ENCODE data around the gene SREK1IP1. TPM values are rescaled to one million over a fixed set of nuclear protein-coding genes. Genes with fewer than 3 reads are reported as not detected.

The SREK1IP1 gene
- total RNA-seq: 22.3 and 23.5 TPM in 2 replicates

DNA sequence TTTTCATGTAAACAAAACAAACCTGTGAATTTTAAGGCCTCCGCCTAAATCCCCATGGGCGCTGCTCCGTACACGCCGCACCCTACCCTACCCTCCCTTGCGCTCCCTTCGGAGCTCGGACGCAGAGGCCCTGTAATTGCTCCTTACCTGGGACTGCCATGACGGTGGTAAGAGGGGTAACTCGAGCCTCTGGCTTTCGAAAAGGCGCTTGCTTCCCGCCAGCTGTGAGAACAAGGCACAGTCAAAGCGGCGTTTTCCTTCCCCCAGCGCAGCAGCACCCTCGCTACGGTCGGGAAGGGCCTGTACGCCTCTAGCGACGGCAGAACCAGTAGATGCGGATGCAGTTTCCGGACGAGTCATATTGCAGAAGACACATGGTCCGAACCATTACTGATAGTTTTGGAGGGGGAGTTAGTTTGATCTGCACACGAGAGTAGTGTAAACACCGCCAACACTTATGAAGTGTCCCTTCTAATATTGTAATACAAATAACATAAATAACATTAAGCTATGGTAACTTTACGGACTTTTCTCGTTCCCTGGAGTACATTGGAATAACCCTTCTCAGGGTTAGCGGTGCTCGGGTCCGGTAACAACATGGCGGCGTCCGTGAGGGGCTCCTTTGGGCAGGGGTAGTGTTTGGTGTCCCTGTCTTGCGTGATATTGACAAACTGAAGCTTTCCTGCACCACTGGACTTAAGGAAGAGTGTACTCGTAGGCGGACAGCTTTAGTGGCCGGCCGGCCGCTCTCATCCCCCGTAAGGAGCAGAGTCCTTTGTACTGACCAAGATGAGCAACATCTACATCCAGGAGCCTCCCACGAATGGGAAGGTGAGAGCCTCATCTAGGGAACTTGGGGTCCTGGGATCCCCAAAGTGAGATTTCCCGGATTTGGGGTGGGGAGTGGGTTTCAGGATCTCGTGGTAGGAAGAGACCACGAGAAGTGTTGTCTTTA is at the start of gene SREK1IP1, which contains the start of gene CWC27:
SREK1IP1 (minus strand) TSS at position 334 of the 955 bp plus-strand sequence; CDS start at position 160, 174 bp downstream.
CWC27 (plus strand) TSS at position 573 of the 955 bp plus-strand sequence; CDS start at position 790, 217 bp downstream.
- intact Hi-C loops (cut with micrococcal nuclease): loop anchor here (1.0 to 10.0 kb wide), 8 partner anchors 16 to 1376 kb away; partner anchors contain the start of genes ADAMTS6, CENPK, PPWD1 and SREK1

DNA sequence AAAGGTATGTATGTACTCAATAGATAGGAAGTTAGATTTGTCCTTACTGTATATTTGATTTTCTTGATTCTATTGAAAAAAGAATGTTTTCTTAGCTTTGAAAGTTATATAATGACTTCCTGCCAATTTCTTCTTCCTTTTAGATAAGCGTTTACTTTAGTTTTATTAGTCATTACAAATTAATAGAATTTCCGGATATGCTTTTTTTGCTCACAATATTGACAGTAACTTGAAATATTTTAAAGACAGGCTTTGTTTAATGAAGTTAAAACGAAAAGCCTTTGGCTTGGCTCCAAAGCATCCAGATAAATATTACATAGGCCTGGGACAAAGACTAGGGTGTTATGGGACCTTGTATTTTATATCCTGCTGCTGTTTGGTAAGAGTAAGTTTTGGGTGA is 49.8 kb upstream of the SREK1IP1 start:
- intact Hi-C loops (cut with micrococcal nuclease): no loop called here

DNA sequence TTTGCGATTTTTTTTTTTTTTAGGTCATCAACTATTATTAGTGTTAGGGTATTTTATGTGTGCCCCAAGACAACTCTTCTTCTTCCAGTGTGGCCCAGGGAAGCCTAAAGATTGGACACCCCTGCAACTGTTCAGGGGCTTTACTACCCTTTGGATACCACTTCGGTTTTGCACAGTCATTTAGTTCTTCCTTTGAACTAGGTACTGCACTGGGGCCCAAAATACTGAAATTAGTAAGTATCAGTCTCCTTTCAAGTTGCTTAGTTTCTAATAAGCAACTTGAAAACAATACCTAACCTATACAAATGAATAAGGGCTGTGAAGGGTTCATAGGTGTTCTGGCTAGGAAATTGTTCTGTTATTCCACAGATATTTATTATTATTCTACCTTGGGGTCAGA is 45.6 kb upstream of the SREK1IP1 start:
- intact Hi-C loops (cut with micrococcal nuclease): loop anchor here (5.0 kb wide), 2 partner anchors 223 to 263 kb away; no protein-coding TSS in a partner anchor

DNA sequence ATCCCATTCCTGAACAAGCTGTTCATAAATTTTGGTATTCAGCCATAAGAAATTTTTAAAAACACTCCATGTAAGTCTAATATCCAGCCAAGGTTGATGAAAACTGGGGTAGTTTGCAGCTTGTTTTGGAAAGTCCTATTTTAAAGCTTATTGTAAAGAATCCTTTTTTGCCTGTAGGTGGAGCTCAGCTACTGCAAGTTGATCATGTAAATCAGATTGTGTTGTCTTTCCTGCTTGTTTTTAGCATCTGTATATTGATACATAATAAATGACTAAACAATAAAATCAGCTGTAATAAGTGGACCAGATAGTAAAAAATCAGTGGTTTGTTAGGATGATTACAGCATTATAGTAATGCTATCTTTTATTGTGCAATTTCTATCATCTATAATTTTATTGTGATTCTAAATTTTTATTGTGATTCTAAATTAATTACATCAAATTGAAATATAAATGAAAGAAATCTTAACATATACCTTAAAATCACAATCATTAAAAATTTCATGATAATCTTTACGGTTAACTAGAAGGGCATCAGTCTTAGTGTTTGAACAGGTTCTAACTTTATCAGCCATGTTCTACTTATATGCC is 42.7 kb upstream of the SREK1IP1 start:
- intact Hi-C loops (cut with micrococcal nuclease): loop anchor here (1.0 to 5.0 kb wide), 4 partner anchors 226 to 751 kb away; no protein-coding TSS in a partner anchor

DNA sequence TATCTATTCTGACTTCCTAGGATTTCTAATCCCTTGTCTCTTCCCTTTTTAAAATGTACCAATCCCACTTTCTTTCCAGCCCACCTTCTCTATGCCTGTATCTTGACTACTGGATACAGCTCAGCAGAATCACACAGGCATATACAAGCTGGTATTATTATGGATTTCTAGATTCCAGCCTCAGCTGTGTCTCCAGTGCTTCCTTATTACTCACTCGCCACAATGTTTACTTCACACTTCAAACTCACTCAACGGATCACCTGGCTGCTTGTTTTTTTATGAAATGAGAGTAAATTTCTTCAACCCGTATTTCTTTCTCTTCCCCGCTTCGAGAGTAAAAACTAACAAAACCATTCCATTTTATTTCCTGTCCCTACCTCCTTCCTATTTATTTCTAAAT is 39.0 kb upstream of the SREK1IP1 start:
- intact Hi-C loops (cut with micrococcal nuclease): no loop called here

DNA sequence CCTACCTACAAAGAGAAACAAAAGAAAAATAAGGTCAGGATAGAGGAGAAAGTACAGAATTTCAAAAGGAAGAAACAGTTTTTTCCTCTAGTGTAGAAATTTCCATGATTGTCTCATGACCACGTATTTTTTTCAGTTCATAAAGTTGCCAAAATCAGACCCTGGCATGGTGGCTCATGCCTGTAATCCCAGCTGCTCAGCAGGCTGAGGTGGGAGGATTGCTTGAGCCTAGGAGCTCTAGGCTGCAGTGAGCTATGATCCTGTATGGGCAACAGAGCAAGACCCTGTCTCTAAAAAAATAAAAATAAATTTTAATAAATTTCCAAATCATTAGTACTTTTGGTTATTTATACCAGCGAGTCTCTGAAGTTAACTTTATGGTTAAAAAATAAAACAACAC is 38.0 kb upstream of the SREK1IP1 start:
- intact Hi-C loops (cut with micrococcal nuclease): no loop called here

DNA sequence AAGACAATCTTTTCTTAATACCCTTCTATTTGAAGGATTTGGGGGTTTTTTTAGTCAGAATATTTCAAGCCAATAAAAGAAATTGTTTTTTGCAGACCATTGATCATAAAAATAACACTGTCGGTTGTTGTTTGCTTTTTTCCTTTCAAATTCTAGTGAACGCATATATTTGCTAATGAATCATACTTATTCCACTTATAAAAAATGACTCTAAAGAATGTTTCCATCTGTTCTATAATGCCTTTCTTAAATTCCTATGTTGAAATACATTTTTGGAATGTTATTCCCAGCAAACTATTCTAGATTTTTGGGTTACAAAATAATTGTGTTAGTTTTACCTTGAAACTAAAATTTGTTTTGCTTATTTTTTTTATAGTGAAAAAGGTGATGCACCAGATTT is 32.4 kb upstream of the SREK1IP1 start:
- intact Hi-C loops (cut with micrococcal nuclease): no loop called here

DNA sequence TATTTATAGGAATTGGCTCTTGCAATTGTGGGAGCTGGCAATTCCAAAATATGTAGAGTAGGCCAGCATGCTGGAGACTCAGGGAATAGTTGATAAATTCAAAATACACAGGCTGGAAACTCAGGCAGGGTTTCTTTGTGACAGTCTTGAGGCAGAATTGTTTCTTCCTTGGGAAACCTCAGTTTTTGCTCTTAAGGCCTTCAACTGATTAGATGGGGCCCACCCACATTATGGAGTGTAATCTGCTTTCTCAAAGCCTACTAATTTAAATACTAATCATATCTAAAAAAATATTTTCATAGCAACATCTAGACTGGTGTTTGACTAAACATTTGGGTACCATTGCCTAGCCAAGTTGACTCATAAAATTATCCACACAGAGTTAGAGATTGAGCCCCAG is 27.8 kb upstream of the SREK1IP1 start:
- intact Hi-C loops (cut with micrococcal nuclease): no loop called here

DNA sequence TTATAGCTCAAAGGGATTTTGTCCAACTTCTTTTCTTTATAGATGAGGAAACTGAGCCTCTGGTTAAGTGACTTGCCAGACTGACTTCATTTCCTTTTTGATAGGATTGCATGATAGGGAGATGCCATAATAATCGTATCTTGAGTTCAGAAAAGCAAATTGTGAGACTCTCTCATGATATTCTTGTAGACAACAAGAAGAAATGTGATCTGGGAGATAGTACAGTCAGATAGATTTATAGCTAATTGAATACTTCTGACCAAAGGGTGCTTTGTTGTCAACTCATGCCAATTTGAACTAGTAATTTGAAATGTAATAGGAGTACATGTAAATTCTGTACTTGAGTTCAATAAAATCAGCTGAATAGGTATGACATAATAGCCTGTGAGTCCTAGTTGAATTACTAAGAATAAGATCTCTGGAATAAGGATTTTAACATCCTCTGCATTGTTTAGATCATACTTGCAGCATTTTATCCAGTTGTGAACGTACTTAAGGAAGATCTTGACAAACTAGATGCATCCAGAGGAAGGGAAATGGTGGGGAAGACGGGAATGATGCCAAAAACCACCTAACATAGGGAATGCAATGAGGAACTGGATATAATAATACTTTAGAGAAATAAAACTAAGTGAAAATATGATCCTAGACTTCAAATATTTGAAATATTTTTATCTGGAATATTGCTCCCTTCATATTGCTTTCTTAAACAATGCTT is 25.7 kb upstream of the SREK1IP1 start:
- intact Hi-C loops (cut with micrococcal nuclease): no loop called here

DNA sequence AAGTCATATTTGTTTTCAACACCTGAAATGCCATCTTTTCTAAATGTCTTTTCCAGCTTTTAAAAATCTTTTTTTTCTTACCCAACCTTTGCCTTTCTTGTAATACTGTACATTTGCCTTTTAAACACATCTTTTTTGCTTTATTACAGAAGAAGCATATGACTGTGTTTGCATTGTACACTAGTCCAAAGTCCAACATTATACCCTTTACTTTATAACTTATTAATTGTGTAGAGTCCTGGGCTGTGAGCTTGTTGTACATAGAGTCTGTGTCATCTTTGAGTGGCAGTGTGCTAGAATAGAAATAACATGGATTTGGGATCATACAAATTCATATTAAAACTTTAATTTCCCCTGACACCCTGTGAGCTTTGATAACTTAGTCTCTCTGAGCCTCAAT is 24.0 kb upstream of the SREK1IP1 start:
- intact Hi-C loops (cut with micrococcal nuclease): no loop called here

DNA sequence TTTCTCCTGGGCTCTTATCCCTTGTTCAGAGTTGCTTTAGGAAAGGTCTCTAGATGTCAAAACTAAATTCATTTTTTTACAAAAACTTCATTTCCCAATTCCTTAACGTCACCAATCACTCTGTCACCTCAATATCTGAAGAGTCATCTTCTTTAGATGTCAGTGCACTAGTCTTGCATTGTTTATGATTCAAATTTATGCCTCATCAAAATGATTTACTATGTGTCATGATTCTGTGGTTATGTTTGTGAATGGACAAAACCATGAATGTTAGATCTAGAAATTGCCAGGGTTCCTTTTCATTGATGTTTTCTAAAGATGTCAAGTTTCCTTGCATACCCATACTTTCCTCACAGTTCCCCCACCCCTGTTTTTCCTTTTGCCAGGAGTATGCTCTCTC is 21.7 kb upstream of the SREK1IP1 start:
- intact Hi-C loops (cut with micrococcal nuclease): no loop called here

DNA sequence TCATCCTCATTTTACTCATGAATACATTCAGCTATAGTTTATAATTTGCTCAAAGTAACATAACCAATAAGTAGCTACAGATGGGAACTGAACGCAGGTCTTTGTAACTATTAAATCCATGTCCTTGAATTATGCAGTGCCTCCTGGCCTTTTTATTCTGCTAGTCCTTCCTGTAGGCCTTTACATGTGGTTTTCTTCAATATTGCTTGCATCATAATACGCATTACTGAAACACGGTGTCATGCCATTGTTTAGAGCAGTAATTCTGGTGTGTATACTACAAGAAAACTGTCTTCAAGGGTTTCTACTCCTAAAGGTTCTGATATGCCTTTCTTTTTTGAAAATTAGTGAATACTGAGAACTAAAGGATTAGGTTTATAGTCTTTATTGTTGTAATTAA is 21.0 kb upstream of the SREK1IP1 start:
- intact Hi-C loops (cut with micrococcal nuclease): loop anchor here (10.0 kb wide), 1 partner anchor 1385 kb away; no protein-coding TSS in a partner anchor

DNA sequence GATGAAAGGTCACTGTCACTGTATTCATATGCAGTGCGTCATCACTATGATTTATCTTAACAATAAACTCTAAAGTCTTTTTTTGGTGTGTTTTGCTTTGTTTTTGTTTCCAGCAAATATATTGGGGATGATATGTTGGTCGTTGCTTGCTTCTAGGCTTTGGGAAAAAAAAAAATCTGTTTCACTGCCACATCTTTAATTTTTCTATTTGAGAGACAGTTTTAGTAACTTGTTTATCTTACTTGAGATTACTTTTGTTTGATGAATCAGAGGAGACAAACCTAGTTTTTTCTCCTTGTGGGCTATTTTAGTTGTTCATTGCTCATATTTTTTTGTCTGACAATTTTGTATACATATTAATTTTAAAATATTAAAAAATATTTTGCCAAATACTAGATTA is 19.7 kb upstream of the SREK1IP1 start:
- intact Hi-C loops (cut with micrococcal nuclease): loop anchor here (10.0 kb wide), 1 partner anchor 1383 kb away; no protein-coding TSS in a partner anchor

DNA sequence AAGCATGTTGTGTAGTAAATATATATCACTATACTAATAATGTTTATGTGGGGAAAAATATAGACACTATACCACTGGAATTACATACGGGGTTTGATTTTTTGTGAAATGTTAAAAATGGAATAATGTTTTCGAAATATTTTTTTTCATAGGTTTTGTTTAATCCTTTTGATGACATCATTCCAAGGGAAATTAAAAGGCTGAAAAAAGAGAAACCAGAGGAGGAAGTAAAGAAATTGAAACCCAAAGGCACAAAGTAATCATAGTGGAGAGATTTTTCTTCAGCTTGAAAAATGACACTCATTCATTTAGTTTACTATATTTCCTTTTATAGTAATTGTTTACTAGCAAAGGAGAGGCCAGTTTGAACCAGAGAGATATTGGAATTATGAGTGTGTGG is 17.9 kb upstream of the SREK1IP1 start:
- intact Hi-C loops (cut with micrococcal nuclease): loop anchor here (10.0 kb wide), 1 partner anchor 1382 kb away; no protein-coding TSS in a partner anchor

DNA sequence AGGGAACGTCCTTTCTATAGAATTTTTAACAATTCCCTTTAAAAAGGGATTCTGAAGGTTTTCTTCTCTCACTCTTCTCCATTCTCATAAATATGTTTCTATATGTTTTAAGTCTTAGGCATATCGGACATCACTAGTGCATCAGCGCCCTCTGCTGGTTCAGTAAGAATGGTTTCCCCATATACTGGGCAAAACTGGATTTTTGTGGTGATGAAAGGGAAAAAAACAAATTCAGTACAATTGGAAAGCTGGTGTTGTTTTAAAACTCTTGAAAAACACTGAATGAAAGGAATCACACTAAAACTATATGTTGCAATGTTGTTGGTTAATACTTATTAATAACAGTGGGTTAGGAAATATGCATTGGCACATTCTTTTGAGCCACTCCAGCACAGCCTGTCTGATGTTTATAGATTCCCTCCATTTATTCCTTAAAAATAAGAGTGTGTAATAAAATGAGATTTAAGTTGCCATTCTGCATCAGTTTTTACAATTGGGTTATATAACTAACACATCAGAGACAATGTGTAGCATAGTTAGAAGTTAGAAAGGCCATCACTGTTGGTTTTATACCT is 16.0 kb upstream of the SREK1IP1 start:
- intact Hi-C loops (cut with micrococcal nuclease): loop anchor here (1.0 to 10.0 kb wide), 3 partner anchors 16 to 1380 kb away; partner anchors contain the start of genes CWC27 and SREK1IP1

DNA sequence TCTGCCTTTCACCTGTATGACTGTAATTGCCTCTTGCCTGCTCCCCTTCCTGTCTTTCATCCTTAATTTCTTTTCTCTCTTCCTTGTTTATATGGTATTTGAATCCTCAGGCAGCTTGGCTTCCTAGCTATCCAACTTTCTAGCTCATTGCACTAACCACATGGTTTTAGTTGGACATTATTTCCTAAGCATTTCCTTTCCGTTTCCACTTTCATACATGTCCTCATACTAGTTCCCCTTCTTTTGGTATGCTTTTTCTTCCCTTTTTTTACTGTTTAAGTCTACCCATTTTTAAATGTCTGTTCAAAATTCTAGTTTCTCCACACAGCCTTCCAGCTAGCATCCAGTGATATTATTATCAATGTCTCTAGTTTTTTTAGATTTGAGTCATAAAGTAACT is 6.8 kb upstream of the SREK1IP1 start:
- intact Hi-C loops (cut with micrococcal nuclease): no loop called here

DNA sequence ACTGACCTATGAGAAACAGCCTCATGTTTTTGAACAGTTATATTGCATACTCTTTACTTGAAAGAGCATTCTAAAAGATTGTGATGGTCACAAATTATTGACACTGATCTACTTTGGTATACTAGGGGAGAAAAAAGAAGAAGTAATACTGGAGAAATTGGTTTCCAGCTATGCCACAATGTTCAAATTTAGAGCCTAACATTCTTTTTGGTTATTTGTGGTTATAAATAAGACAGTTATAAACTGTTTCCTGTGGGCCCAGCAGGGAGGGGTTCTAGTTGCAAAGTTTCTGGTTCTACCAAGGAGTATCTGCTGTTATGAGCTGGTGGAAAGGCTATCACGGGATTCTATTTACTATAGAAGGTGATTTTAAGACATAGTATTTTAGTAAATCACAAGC is 5.0 kb upstream of the SREK1IP1 start:
- intact Hi-C loops (cut with micrococcal nuclease): no loop called here

DNA sequence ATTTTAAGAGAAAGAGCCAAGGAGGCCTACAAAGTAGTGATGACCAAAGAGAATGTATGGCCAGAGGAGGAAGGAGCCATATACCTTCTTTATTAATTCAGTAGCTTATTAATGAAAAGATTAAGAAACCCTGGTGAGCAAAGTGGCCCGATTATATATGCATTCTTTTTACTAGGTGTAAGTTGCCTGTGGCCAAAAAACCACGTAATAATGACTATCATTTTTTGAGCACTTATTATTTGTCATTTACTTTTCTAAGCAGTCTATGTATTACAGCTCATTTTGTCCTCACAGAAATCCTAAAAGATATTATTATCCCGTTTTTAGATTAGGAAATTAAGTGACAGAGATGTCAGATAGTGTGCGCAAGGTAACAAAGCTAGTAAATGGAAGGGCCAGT is 3.2 kb upstream of the SREK1IP1 start:
- intact Hi-C loops (cut with micrococcal nuclease): no loop called here

DNA sequence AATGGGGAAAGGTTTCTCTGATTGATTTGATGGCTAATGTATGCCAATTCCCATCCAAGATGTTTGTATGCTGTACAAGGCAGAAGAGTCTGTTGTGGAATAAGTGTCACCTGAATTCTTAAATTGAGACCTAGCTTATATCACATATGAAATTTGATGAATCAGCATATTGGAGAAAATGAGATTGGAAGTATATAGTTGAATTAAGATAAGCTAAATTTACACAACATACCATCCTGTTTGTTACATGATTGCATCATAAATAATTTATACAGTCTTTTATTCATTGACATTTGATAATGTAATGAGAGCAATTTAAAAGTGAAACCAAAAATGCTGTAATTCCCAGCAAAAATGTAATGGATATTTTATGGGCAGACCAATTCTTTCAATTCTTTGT is 1.4 kb upstream of the SREK1IP1 start:
- intact Hi-C loops (cut with micrococcal nuclease): loop anchor here (2.0 to 10.0 kb wide), 6 partner anchors 15 to 1375 kb away; partner anchors contain the start of genes CENPK, PPWD1 and SREK1

DNA sequence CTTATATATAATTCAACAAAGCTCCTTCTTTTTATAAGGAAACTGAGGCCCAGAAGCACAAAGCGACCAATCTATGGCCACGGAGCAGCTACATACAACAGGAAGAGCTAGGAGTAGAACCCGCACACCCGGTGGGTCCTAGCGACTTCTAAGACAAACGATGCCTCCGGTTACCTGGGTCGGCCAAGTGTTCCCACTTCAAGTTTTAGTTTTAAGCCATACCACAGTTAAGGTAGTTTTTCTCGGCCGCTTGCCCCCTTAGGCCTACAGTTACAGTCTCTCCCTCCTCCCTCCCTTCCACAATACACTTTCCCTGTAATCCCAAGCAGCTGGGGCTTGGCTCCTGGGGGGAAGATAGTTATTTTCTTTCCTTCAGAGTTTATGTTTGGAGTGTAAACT is 533 bp downstream of the SREK1IP1 start:
- intact Hi-C loops (cut with micrococcal nuclease): loop anchor here (1.0 to 10.0 kb wide), 8 partner anchors 17 to 1377 kb away; partner anchors contain the start of genes ADAMTS6, CENPK, PPWD1 and SREK1

DNA sequence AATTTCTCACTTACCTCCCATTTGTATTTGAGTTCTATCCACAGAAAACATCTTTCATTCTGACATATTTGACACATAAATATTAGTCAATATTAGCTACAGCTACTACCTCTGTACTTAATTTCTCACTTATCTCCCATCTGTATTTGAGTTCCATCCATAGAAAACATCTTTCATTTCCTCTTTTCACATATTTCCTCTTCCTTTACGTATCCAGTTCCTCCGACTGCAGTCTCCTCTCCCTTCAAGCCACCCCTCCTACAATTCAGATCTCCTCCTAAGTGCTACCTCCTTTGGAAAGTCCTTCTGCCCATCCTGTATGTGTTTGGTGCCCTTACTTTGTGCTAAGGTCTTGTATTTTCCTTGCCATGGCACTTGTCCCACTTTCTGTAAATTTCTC is 1.6 kb downstream of the SREK1IP1 start:
- intact Hi-C loops (cut with micrococcal nuclease): loop anchor here (5.0 to 10.0 kb wide), 2 partner anchors 130 to 1378 kb away; partner anchors contain the start of gene SREK1
